Lung (tissue), 12 donors: ENCODE results near the gene ADORA1. TPM values are rescaled to one million over a fixed set of nuclear protein-coding genes. Genes with fewer than 3 reads are reported as not detected.

Source experiments
- ATAC-seq: fragments of 200-7000 bp; cut with Tn5 transposase; one replicate; pipeline ENCODE4 v1.9.1; 2020; ENCODE audit warnings: moderate number of reproducible peaks; ENCODE audit not compliant: insufficient read depth, low FRiP score
- DNase-seq, 3 donors: peaks; one replicate each; pipeline ENCODE4 v3.0.0-alpha.2; 2013 to 2017
- H3K27ac ChIP-seq, 2 donors: one replicate each; pipeline ENCODE4 v1.5.1; 2013; ENCODE audit warnings: mild to moderate bottlenecking in 2 of 2, moderate library complexity in 2 of 2, control low read depth in 1 of 2, inconsistent platforms in 1 of 2, low read depth in 1 of 2, low read length in 1 of 2
- H3K27me3 ChIP-seq, 3 donors: one replicate each; pipeline ENCODE4 v1.5.1; 2013; ENCODE audit warnings: low read length in 2 of 3; ENCODE audit not compliant: control insufficient read depth in 3 of 3, insufficient read depth in 3 of 3
- H3K36me3 ChIP-seq, 4 donors: one replicate each; pipeline ENCODE4 v1.5.1; 2013; ENCODE audit warnings: low read length in 4 of 4, mild to moderate bottlenecking in 1 of 4, moderate library complexity in 1 of 4; ENCODE audit not compliant: control insufficient read depth in 4 of 4, insufficient read depth in 4 of 4
- H3K4me1 ChIP-seq, 5 donors: one replicate each; pipeline ENCODE4 v1.5.1; 2013; ENCODE audit warnings: low read length in 5 of 5, mild to moderate bottlenecking in 2 of 5, moderate library complexity in 1 of 5; ENCODE audit not compliant: control insufficient read depth in 5 of 5, insufficient read depth in 5 of 5
- H3K4me3 ChIP-seq: one replicate; pipeline ENCODE4 v1.5.1; 2013; ENCODE audit warnings: mild to moderate bottlenecking, control low read depth, moderate library complexity
- H3K9ac ChIP-seq, 2 donors: one replicate each; pipeline ENCODE4 v1.5.1; 2013; ENCODE audit warnings: low read length in 2 of 2, control low read depth in 1 of 2; ENCODE audit not compliant: insufficient read depth in 1 of 2
- H3K9me3 ChIP-seq, 4 donors: one replicate each; pipeline ENCODE4 v1.5.1; 2013; ENCODE audit warnings: low read length in 3 of 4, mild to moderate bottlenecking in 1 of 4, moderate library complexity in 1 of 4; ENCODE audit not compliant: control insufficient read depth in 4 of 4, insufficient read depth in 3 of 4
- WGBS, 2 donors: extraction: QIAGEN DNeasy Blood & Tissue Kit; methylation state at CpG; one replicate each; pipeline ENCODE4 v1.1.7; 2013; 5-methylcytosine and 5-hydroxymethylcytosine counted together
- polyA plus RNA-seq, 2 donors: library from polyadenylated mRNA; stranded (reverse); fragments of 200-250 nt; gene quantifications; one replicate each; pipeline ENCODE4 v1.2.1, GENCODE V29; 2013
- total RNA-seq, 2 donors: library from RNA; depleted of rRNA in 1 of 2; stranded (reverse); fragments of >200 nt in 1 of 2; gene quantifications; one replicate each; pipeline ENCODE4 v1.2.1, GENCODE V29; 2014 to 2021
- TF ChIP-seq, protein P1 (sequence below): IDR thresholded peaks from 2 replicates; pipeline ENCODE4 v1.5.1; 2012; ENCODE audit warnings: mild to moderate bottlenecking; ENCODE audit errors: control extremely low read depth, extremely low read depth
- donor health status: control.
- donor health status: control.
- donor health status: Bipolar disorder and iron deficiency.
- donor health status: healthy.
- donor health status: DM: yes; HTN: yes; CAD: no.

The ADORA1 gene
- total and polyA plus RNA-seq, 4 donors: 0.57 to 2.3 (median 0.79) TPM

GRCh38 chr1:203161703-203162102 lies 34.2 kb downstream of the ADORA1 start:
- Histone ChIP-seq H3K4me3 (no peak overlapping the region), H3K27me3 (peaks cover 0 to 3% (median 0%) of the 10 kb centered on the region in 3 donors), H3K27ac (no peak overlapping the region), H3K9me3 (peaks cover 0 to 1% (median 0%) of the 10 kb centered on the region in 4 donors), H3K36me3 (no peaks in the 10 kb centered on the region), H3K4me1 (no peaks in the 10 kb centered on the region), H3K9ac (no peak overlapping the region)
- TF ChIP-seq, protein P1, sequence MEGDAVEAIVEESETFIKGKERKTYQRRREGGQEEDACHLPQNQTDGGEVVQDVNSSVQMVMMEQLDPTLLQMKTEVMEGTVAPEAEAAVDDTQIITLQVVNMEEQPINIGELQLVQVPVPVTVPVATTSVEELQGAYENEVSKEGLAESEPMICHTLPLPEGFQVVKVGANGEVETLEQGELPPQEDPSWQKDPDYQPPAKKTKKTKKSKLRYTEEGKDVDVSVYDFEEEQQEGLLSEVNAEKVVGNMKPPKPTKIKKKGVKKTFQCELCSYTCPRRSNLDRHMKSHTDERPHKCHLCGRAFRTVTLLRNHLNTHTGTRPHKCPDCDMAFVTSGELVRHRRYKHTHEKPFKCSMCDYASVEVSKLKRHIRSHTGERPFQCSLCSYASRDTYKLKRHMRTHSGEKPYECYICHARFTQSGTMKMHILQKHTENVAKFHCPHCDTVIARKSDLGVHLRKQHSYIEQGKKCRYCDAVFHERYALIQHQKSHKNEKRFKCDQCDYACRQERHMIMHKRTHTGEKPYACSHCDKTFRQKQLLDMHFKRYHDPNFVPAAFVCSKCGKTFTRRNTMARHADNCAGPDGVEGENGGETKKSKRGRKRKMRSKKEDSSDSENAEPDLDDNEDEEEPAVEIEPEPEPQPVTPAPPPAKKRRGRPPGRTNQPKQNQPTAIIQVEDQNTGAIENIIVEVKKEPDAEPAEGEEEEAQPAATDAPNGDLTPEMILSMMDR: no peak
- no peak for DNase-seq
- no peak for ATAC-seq
- WGBS, 2 donors: 93 to 96% methylated on average over 11 of the region's 11 CpGs

DNA sequence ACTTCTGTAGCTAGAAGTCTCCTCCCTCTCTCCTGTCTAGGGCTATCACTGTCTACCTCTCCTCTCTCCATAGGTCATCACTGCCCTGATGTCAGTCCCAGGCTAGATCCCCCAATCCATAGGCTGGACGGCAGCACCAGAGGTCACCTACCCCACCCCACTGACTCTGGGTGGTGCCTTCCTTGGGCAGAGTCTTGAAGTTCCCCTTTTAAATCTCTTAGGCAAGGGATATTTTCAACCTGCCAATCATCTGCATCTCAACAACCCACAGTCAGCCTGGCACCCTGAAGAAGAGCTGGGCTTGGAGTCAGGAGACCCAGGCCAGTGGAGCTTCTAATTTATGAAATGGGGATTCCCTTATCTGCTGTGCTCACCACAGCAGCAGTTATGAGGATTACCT lies 34.9 kb downstream of the ADORA1 start:
- DNase-seq: no peak
- Histone ChIP-seq H3K36me3 (no peaks in the 10 kb centered on the region), H3K27me3 (peaks cover 0 to 3% (median 0%) of the 10 kb centered on the region in 3 donors), H3K27ac (no peak overlapping the region), H3K9me3 (peaks cover 0 to 1% (median 0%) of the 10 kb centered on the region in 4 donors), H3K4me1 (no peaks in the 10 kb centered on the region), H3K4me3 (no peak overlapping the region), H3K9ac (no peak overlapping the region)
- 40 to 59% methylated on average over 1 of the region's 1 CpG for WGBS, 2 donors
- no peak for ATAC-seq
- TF ChIP-seq, protein P1: no peak

DNA sequence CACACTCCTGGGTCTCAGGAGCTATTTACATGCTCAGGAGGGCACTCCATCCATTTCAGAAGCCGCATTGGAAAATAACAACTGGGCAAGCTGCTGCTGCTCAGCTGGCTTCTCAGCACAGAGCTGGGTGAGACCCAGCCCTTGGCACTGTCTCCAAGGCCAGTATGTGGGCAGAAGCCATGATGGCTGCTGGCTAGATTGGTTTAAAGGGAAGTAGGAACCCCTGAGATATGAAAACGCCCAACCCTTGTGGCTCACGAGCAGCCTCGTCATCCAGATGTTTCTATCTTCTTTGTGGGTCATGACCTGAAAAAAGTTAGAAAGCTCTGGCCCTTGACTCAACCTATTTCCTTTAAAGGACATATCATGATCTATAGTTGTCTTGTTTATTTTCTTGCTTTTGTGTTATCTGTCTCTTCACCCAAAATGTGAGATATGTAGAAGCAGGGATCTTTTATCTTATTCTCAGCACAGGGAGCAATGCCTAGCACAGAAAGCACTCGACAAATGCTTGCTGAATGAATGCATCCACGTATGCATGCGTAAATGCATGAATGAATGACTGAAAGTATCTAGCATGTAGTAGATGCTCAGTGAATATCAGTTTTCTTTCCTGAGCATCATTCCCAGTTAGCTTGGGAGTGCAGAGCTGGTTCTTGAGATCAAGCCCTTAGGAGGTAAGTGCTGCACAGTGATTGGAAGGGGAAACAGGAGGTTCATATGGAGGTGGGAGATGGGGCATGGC lies 36.5 kb downstream of the ADORA1 start:
- 71 to 72% methylated on average over 7 of the region's 7 CpGs for WGBS, 2 donors
- H3K27me3 ChIP-seq: peaks cover 0 to 3% (median 0%) of the 10 kb centered on the region in 3 donors
- TF ChIP-seq, protein P1: no peak
- H3K4me1 ChIP-seq: no peaks in the 10 kb centered on the region
- no peak for ATAC-seq
- DNase-seq: no peak
- H3K27ac ChIP-seq: no peak overlapping the region
- H3K4me3 ChIP-seq: no peak overlapping the region
- H3K9me3 ChIP-seq: peaks cover 0 to 1% (median 0%) of the 10 kb centered on the region in 4 donors
- H3K9ac ChIP-seq: no peak overlapping the region
- H3K36me3 ChIP-seq: no peaks in the 10 kb centered on the region
